ENCODE data around the gene EDEM2.

DNA sequence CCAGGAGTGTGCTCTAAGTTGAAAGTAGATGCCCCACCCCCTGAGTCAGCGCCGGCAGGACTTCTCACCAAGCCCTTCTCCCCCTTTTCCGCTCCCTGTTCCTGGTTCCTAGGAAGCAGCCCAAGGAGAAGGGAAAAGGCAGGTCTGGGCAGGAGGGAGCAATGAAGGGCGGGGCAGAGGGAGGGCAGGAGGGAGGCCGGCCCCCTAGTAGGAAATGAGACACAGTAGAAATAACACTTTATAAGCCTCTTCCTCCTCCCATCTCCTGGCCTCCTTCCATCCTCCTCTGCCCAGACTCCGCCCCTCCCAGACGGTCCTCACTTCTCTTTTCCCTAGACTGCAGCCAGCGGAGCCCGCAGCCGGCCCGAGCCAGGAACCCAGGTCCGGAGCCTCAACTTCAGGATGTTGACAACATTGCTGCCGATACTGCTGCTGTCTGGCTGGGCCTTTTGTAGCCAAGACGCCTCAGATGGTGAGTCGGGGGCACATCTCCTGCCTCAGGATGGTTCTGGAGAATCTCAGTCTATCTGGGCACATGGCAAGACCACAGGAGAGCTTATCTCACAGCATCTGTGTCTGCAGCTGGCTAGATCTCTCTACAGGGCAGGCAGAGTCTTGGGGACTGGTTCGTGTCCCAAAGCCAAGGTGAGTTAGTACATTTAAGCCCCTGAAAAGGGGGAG, 24.8 kb upstream of the EDEM2 start, which contains the start of gene PROCR:
- no peak for TF ChIP-seq POLR2A (IDR thresholded peaks at IDR 0.05; ENCODE audit: low read depth, low read length)
- TF ChIP-seq POLR2AphosphoS5 (IDR thresholded peaks at IDR 0.05; ENCODE audit: low read depth, low read length), result no peak
